ENCODE data around the gene HSD17B4.

GRCh38 chr5:119426057-119426456 lies 26.2 kb upstream of the HSD17B4 start:
- TF ChIP-seq TAF1 (IDR thresholded peaks at IDR 0.05; ENCODE audit: low read depth, low read length): no peak
- TF ChIP-seq POLR2A (IDR thresholded peaks at IDR 0.05; ENCODE audit: low read depth, low read length): no peak
- no peak for TF ChIP-seq POLR2AphosphoS5 (IDR thresholded peaks at IDR 0.05; ENCODE audit: low read depth, low read length)
